ENCODE measurements around the gene AASDH. TPM values are rescaled to one million over a fixed set of nuclear protein-coding genes. Genes with fewer than 3 reads are reported as not detected.

The AASDH gene
- total RNA-seq, 1 experiment from 2014 or later: 12.6 TPM

DNA sequence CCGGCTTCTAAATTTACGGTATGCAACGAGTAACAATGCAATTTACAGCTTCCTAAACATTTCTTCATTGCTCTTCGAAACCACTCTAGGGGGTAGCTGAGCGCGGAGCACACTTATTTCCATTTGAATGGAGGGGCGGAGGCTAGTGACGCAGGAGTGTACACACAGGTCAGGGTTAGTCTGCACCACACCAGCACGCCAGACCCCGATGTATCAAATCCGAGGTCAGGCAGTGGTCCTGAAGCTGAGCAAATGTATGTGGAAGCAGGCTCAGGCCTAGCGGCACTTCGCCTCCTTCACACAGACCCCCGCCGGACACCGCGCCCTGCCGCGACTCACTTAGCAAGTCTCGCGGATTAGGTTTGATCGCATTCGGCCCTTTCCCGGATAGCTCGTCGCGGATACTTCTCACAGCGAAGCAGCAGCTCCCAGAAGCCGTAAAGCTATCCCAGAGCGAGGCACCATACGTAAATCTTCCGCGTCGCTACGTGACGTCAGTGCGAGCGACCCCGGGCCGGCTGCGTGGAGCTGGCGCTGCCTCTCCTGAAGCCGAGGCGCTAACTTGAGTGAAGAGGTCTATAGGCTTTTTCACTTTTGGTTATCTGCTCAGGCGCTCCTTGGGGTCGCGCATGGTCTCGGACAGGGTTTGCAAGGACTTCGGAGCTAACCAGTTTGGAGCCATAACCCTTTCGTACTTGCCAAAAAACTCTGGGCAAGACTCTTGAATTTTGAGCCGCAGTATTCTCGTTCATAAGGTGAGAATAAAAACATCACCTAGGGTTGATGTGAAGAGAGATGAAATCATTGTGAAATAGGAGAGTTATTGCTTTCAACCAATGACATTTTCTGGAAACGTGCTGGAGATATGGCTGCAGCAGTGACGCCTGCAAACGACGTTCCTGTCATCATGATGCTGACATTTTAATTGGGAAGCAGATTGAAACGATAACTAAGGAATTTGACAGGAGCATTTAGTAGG, at the start of gene AASDH (continued):
- TF ChIP-seq, protein P1, sequence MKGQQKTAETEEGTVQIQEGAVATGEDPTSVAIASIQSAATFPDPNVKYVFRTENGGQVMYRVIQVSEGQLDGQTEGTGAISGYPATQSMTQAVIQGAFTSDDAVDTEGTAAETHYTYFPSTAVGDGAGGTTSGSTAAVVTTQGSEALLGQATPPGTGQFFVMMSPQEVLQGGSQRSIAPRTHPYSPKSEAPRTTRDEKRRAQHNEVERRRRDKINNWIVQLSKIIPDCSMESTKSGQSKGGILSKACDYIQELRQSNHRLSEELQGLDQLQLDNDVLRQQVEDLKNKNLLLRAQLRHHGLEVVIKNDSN (CRISPR knock-in tag; IDR thresholded peaks at IDR 0.05): no peak
- no peak for TF ChIP-seq SMAD4 (CRISPR knock-in tag; IDR thresholded peaks at IDR 0.05)
- TF ChIP-seq RORB (CRISPR knock-in tag; IDR thresholded peaks at IDR 0.05): no peak
- TF ChIP-seq, protein P2, sequence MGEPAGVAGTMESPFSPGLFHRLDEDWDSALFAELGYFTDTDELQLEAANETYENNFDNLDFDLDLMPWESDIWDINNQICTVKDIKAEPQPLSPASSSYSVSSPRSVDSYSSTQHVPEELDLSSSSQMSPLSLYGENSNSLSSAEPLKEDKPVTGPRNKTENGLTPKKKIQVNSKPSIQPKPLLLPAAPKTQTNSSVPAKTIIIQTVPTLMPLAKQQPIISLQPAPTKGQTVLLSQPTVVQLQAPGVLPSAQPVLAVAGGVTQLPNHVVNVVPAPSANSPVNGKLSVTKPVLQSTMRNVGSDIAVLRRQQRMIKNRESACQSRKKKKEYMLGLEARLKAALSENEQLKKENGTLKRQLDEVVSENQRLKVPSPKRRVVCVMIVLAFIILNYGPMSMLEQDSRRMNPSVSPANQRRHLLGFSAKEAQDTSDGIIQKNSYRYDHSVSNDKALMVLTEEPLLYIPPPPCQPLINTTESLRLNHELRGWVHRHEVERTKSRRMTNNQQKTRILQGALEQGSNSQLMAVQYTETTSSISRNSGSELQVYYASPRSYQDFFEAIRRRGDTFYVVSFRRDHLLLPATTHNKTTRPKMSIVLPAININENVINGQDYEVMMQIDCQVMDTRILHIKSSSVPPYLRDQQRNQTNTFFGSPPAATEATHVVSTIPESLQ (CRISPR knock-in tag; IDR thresholded peaks at IDR 0.05): no peak
- TF ChIP-seq, protein P3, sequence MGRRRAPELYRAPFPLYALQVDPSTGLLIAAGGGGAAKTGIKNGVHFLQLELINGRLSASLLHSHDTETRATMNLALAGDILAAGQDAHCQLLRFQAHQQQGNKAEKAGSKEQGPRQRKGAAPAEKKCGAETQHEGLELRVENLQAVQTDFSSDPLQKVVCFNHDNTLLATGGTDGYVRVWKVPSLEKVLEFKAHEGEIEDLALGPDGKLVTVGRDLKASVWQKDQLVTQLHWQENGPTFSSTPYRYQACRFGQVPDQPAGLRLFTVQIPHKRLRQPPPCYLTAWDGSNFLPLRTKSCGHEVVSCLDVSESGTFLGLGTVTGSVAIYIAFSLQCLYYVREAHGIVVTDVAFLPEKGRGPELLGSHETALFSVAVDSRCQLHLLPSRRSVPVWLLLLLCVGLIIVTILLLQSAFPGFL (CRISPR knock-in tag; IDR thresholded peaks at IDR 0.05; ENCODE audit: borderline replicate concordance): no peak
- no peak for TF ChIP-seq FOXJ3 (CRISPR knock-in tag; IDR thresholded peaks at IDR 0.05; ENCODE audit: borderline replicate concordance)
- TF ChIP-seq, protein P4, sequence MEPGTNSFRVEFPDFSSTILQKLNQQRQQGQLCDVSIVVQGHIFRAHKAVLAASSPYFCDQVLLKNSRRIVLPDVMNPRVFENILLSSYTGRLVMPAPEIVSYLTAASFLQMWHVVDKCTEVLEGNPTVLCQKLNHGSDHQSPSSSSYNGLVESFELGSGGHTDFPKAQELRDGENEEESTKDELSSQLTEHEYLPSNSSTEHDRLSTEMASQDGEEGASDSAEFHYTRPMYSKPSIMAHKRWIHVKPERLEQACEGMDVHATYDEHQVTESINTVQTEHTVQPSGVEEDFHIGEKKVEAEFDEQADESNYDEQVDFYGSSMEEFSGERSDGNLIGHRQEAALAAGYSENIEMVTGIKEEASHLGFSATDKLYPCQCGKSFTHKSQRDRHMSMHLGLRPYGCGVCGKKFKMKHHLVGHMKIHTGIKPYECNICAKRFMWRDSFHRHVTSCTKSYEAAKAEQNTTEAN (CRISPR knock-in tag; IDR thresholded peaks at IDR 0.05): no peak
- no peak for TF ChIP-seq NFATC4 (CRISPR knock-in tag; IDR thresholded peaks at IDR 0.05)
- no peak for TF ChIP-seq ZNF396 (CRISPR knock-in tag; IDR thresholded peaks at IDR 0.05; ENCODE audit: borderline replicate concordance)
- no peak for TF ChIP-seq JAZF1 (CRISPR knock-in tag; IDR thresholded peaks at IDR 0.05)
- no peak for TF ChIP-seq NR3C1 (CRISPR knock-in tag; conservative IDR thresholded peaks at IDR 0.05; ENCODE audit: low read depth)
- TF ChIP-seq, protein P5, sequence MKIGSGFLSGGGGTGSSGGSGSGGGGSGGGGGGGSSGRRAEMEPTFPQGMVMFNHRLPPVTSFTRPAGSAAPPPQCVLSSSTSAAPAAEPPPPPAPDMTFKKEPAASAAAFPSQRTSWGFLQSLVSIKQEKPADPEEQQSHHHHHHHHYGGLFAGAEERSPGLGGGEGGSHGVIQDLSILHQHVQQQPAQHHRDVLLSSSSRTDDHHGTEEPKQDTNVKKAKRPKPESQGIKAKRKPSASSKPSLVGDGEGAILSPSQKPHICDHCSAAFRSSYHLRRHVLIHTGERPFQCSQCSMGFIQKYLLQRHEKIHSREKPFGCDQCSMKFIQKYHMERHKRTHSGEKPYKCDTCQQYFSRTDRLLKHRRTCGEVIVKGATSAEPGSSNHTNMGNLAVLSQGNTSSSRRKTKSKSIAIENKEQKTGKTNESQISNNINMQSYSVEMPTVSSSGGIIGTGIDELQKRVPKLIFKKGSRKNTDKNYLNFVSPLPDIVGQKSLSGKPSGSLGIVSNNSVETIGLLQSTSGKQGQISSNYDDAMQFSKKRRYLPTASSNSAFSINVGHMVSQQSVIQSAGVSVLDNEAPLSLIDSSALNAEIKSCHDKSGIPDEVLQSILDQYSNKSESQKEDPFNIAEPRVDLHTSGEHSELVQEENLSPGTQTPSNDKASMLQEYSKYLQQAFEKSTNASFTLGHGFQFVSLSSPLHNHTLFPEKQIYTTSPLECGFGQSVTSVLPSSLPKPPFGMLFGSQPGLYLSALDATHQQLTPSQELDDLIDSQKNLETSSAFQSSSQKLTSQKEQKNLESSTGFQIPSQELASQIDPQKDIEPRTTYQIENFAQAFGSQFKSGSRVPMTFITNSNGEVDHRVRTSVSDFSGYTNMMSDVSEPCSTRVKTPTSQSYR (CRISPR knock-in tag; IDR thresholded peaks at IDR 0.05): no peak
- TF ChIP-seq, protein P6, sequence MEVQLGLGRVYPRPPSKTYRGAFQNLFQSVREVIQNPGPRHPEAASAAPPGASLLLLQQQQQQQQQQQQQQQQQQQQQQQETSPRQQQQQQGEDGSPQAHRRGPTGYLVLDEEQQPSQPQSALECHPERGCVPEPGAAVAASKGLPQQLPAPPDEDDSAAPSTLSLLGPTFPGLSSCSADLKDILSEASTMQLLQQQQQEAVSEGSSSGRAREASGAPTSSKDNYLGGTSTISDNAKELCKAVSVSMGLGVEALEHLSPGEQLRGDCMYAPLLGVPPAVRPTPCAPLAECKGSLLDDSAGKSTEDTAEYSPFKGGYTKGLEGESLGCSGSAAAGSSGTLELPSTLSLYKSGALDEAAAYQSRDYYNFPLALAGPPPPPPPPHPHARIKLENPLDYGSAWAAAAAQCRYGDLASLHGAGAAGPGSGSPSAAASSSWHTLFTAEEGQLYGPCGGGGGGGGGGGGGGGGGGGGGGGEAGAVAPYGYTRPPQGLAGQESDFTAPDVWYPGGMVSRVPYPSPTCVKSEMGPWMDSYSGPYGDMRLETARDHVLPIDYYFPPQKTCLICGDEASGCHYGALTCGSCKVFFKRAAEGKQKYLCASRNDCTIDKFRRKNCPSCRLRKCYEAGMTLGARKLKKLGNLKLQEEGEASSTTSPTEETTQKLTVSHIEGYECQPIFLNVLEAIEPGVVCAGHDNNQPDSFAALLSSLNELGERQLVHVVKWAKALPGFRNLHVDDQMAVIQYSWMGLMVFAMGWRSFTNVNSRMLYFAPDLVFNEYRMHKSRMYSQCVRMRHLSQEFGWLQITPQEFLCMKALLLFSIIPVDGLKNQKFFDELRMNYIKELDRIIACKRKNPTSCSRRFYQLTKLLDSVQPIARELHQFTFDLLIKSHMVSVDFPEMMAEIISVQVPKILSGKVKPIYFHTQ (CRISPR knock-in tag; IDR thresholded peaks at IDR 0.05): no peak
- TF ChIP-seq ZNF232 (CRISPR knock-in tag; IDR thresholded peaks at IDR 0.05): peak; percentile 55; the same call in 1 of the 2 replicates
